ENCODE measurements around the gene CCDC167. TPM values are rescaled to one million over a fixed set of nuclear protein-coding genes. Genes with fewer than 3 reads are reported as not detected.

The CCDC167 gene
- polyA plus RNA-seq, 1 donor from 2014 or later = 207 TPM

GRCh38 chr6:37496951-37497885, 2.5 kb downstream of the CCDC167 start:
- peaks cover 18% of the 10 kb centered on the region for H3K79me2 ChIP-seq (replicated peaks; ENCODE audit: insufficient read depth, low read length)
- no peaks in the 10 kb centered on the region for H3K27me3 ChIP-seq (ENCODE audit: insufficient read depth, low read depth, low read length)
- no peaks in the 10 kb centered on the region for H3K9me3 ChIP-seq (ENCODE audit: low read length)
- H3K9ac ChIP-seq (ENCODE audit: low read length) = no peak overlapping the region
- no peaks in the 10 kb centered on the region for H3F3A ChIP-seq (ENCODE audit: insufficient read depth, low read length, poor library complexity, severe bottlenecking)
- H3K9me2 ChIP-seq (ENCODE audit: insufficient read depth, low read length) = no peaks in the 10 kb centered on the region
- TF ChIP-seq POLR2AphosphoS5 (IDR thresholded peaks at IDR 0.05) (no peak), EP300 (conservative IDR thresholded peaks at IDR 0.05; ENCODE audit: poor library complexity, severe bottlenecking) (no peak), TAF1 (IDR thresholded peaks at IDR 0.05; ENCODE audit: low read depth) (no peak), EZH2 (IDR thresholded peaks at IDR 0.05; ENCODE audit: borderline replicate concordance, insufficient read depth, low read length, poor library complexity, severe bottlenecking) (no peak), REST (IDR thresholded peaks at IDR 0.05; ENCODE audit: borderline replicate concordance) (no peak), MXI1 (conservative IDR thresholded peaks at IDR 0.05; ENCODE audit: poor library complexity, severe bottlenecking) (no peak)
- H4K20me1 ChIP-seq (ENCODE audit: insufficient read depth) = no peaks in the 10 kb centered on the region
- H3K36me3 ChIP-seq (ENCODE audit: insufficient read depth, low read length) = no peaks in the 10 kb centered on the region
- H3K4me3 ChIP-seq (ENCODE audit: low read length) = no peak overlapping the region
- no peak overlapping the region for H3K27ac ChIP-seq (ENCODE audit: low read length)
- H2AFZ ChIP-seq (ENCODE audit: low read depth, low read length) = no peak overlapping the region
- H3K4me2 ChIP-seq (ENCODE audit: low read length) = no peak overlapping the region

GRCh38 chr6:37495244-37495934, 4.3 kb downstream of the CCDC167 start:
- Histone ChIP-seq H4K20me1 (ENCODE audit: insufficient read depth) (no peaks in the 10 kb centered on the region), H2AFZ (ENCODE audit: low read depth, low read length) (no peak overlapping the region), H3K36me3 (ENCODE audit: insufficient read depth, low read length) (no peaks in the 10 kb centered on the region), H3K27ac (ENCODE audit: low read length) (no peak overlapping the region), H3K79me2 (replicated peaks; ENCODE audit: insufficient read depth, low read length) (peaks cover 22% of the 10 kb centered on the region), H3K4me3 (ENCODE audit: low read length) (no peak overlapping the region), H3K9ac (ENCODE audit: low read length) (no peak overlapping the region), H3K9me3 (ENCODE audit: low read length) (no peaks in the 10 kb centered on the region), H3K27me3 (ENCODE audit: insufficient read depth, low read depth, low read length) (no peaks in the 10 kb centered on the region), H3F3A (ENCODE audit: insufficient read depth, low read length, poor library complexity, severe bottlenecking) (no peaks in the 10 kb centered on the region), H3K4me2 (ENCODE audit: low read length) (no peak overlapping the region), H3K9me2 (ENCODE audit: insufficient read depth, low read length) (no peaks in the 10 kb centered on the region)
- no peak for TF ChIP-seq EP300 (conservative IDR thresholded peaks at IDR 0.05; ENCODE audit: poor library complexity, severe bottlenecking)
- no peak for TF ChIP-seq TAF1 (IDR thresholded peaks at IDR 0.05; ENCODE audit: low read depth)
- no peak for TF ChIP-seq EZH2 (IDR thresholded peaks at IDR 0.05; ENCODE audit: borderline replicate concordance, insufficient read depth, low read length, poor library complexity, severe bottlenecking)
- no peak for TF ChIP-seq POLR2AphosphoS5 (IDR thresholded peaks at IDR 0.05)
- TF ChIP-seq MXI1 (conservative IDR thresholded peaks at IDR 0.05; ENCODE audit: poor library complexity, severe bottlenecking) = no peak
- TF ChIP-seq CTCF (IDR thresholded peaks at IDR 0.05; ENCODE audit: poor library complexity, severe bottlenecking) = no peak
- TF ChIP-seq SMC3 (conservative IDR thresholded peaks at IDR 0.05; ENCODE audit: poor library complexity) = no peak
- TF ChIP-seq REST (IDR thresholded peaks at IDR 0.05; ENCODE audit: borderline replicate concordance) = no peak
- no peak for TF ChIP-seq RAD21 (conservative IDR thresholded peaks at IDR 0.05)

Data from neural cell (in vitro differentiated cells).